ENCODE measurements around the gene SYNRG. TPM values are rescaled to one million over a fixed set of nuclear protein-coding genes. Genes with fewer than 3 reads are reported as not detected.

SYNRG gene
- polyA plus RNA-seq, 1 donor (not counting 4 experiments of a cell fraction or from before 2014, with no cell fraction given) = 9.2 TPM

DNA sequence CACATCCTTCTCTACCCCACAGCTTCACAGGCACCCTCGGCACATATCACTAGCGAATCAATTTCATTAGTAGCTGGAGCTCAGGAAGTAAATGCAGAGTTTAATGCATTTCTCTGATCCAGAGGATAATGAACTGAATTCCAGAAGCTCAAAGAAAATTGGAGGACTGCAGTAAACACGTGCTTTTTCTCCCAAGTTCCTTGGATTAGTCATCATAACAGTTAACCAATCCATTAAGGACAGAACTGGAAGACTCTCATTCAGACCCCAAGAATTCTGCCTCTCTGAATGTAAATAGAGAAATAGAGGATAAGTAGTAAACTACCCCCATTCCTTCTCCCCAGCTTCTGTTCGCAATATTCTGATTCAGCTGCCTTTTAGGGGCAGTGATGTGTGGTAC, 78.8 kb downstream of the SYNRG start:
- Histone ChIP-seq H3K4me1 (ENCODE audit: control insufficient read depth, extremely low read depth, insufficient read depth, low read length) (no peaks in the 10 kb centered on the region), H3K9me3 (ENCODE audit: control insufficient read depth, low read depth, low read length) (no peaks in the 10 kb centered on the region), H4K20me1 (ENCODE audit: control insufficient read depth, extremely low read depth, insufficient read depth, low read length) (no peaks in the 10 kb centered on the region), H3K36me3 (ENCODE audit: control insufficient read depth in 2 of 2, extremely low read depth in 1 of 2, insufficient read depth in 2 of 2, low read length in 2 of 2) (peaks cover 4 to 6% of the 10 kb centered on the region in 2 experiments), H3K4me2 (ENCODE audit: control insufficient read depth, extremely low read depth, insufficient read depth, low read depth, low read length) (no peak overlapping the region), H2AFZ (ENCODE audit: control insufficient read depth, low read length) (no peak overlapping the region), H3K9ac (ENCODE audit: control insufficient read depth, extremely low read depth, insufficient read depth, low read length) (no peak overlapping the region), H3K9me1 (ENCODE audit: control insufficient read depth, extremely low read depth, insufficient read depth, low read length) (no peaks in the 10 kb centered on the region), H3K27ac (ENCODE audit: control insufficient read depth, insufficient read depth, low read length) (no peak overlapping the region), H3K79me2 (ENCODE audit: control insufficient read depth, insufficient read depth, low read length) (no peaks in the 10 kb centered on the region), H3K4me3 (ENCODE audit: control insufficient read depth in 2 of 3, extremely low read depth in 1 of 3, insufficient read depth in 2 of 3, low read depth in 1 of 3, low read length in 3 of 3) (no peak overlapping the region), H3K27me3 (ENCODE audit: control insufficient read depth, extremely low read depth, insufficient read depth, low read length) (no peaks in the 10 kb centered on the region)
- dilution Hi-C loops (cut with MboI; ENCODE audit: extremely low pct_ligation_motif_present, low sequenced_read_pairs) = no loop called here
- no peak for TF ChIP-seq EZH2 (IDR thresholded peaks at IDR 0.05; ENCODE audit: low read length)
- TF ChIP-seq, protein P1, sequence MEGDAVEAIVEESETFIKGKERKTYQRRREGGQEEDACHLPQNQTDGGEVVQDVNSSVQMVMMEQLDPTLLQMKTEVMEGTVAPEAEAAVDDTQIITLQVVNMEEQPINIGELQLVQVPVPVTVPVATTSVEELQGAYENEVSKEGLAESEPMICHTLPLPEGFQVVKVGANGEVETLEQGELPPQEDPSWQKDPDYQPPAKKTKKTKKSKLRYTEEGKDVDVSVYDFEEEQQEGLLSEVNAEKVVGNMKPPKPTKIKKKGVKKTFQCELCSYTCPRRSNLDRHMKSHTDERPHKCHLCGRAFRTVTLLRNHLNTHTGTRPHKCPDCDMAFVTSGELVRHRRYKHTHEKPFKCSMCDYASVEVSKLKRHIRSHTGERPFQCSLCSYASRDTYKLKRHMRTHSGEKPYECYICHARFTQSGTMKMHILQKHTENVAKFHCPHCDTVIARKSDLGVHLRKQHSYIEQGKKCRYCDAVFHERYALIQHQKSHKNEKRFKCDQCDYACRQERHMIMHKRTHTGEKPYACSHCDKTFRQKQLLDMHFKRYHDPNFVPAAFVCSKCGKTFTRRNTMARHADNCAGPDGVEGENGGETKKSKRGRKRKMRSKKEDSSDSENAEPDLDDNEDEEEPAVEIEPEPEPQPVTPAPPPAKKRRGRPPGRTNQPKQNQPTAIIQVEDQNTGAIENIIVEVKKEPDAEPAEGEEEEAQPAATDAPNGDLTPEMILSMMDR (optimal IDR thresholded peaks at IDR 0.05 in 1 of 3, IDR thresholded peaks at IDR 0.05 in 1 of 3, conservative IDR thresholded peaks at IDR 0.05 in 1 of 3; ENCODE audit: extremely low read depth in 1 of 3, insufficient read depth in 2 of 3, low read length in 3 of 3) = no peak
- DNase-seq (ENCODE audit: low read depth, low spot score) = no peak
- FAIRE-seq = no peak

DNA sequence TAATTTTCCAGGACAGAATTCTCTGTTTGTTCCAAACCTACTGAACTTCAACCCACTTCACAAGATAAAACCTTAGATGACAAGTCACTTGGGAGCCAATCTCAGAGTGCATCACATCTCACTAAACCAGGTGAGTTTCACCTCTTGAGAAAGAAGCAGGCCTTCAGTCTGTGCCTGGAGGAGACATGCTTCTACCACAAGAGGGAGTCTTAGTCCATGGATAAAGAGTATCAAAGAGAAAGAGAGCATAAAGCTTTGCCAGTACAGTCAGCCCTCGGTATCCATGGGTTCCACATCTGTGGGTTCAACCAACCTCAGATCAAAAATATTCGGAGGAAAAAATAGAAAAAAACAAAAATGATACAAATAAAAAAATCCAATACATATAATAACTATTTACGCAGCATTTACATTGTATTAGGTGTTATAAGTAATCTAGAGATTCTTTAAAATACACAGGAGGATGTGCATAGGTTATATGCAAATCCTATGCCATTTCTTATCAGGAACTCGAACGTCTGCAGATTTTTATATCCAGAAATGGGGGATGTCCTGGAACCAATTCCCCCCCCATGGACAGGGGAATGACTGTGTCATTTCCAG, 81.9 kb downstream of the SYNRG start:
- dilution Hi-C loops (cut with MboI; ENCODE audit: extremely low pct_ligation_motif_present, low sequenced_read_pairs) = no loop called here
- Histone ChIP-seq H3K27ac (ENCODE audit: control insufficient read depth, insufficient read depth, low read length) (no peak overlapping the region), H4K20me1 (ENCODE audit: control insufficient read depth, extremely low read depth, insufficient read depth, low read length) (no peaks in the 10 kb centered on the region), H3K4me1 (ENCODE audit: control insufficient read depth, extremely low read depth, insufficient read depth, low read length) (no peaks in the 10 kb centered on the region), H3K4me3 (ENCODE audit: control insufficient read depth in 2 of 3, extremely low read depth in 1 of 3, insufficient read depth in 2 of 3, low read depth in 1 of 3, low read length in 3 of 3) (no peak overlapping the region), H3K9ac (ENCODE audit: control insufficient read depth, extremely low read depth, insufficient read depth, low read length) (no peak overlapping the region), H3K27me3 (ENCODE audit: control insufficient read depth, extremely low read depth, insufficient read depth, low read length) (no peaks in the 10 kb centered on the region), H3K36me3 (ENCODE audit: control insufficient read depth in 2 of 2, extremely low read depth in 1 of 2, insufficient read depth in 2 of 2, low read length in 2 of 2) (peaks cover 4 to 12% of the 10 kb centered on the region in 2 experiments), H3K79me2 (ENCODE audit: control insufficient read depth, insufficient read depth, low read length) (no peaks in the 10 kb centered on the region), H3K9me1 (ENCODE audit: control insufficient read depth, extremely low read depth, insufficient read depth, low read length) (no peaks in the 10 kb centered on the region), H3K9me3 (ENCODE audit: control insufficient read depth, low read depth, low read length) (no peaks in the 10 kb centered on the region), H2AFZ (ENCODE audit: control insufficient read depth, low read length) (no peak overlapping the region), H3K4me2 (ENCODE audit: control insufficient read depth, extremely low read depth, insufficient read depth, low read depth, low read length) (no peak overlapping the region)
- FAIRE-seq = no peak
- no peak for DNase-seq (ENCODE audit: low read depth, low spot score)
- no peak for TF ChIP-seq EZH2 (IDR thresholded peaks at IDR 0.05; ENCODE audit: low read length)
- TF ChIP-seq, protein P1 (optimal IDR thresholded peaks at IDR 0.05 in 1 of 3, IDR thresholded peaks at IDR 0.05 in 1 of 3, conservative IDR thresholded peaks at IDR 0.05 in 1 of 3; ENCODE audit: extremely low read depth in 1 of 3, insufficient read depth in 2 of 3, low read length in 3 of 3) = peak; percentile 69 to 84 (median 75)
